ENCODE measurements around the gene SCYL2.

The SCYL2 gene

GRCh38 chr12:100360450-100360849 is 93.5 kb downstream of the SCYL2 start:
- Histone ChIP-seq H3K4me2 (no peak overlapping the region), H3K36me3 (ENCODE audit: insufficient read depth) (no peaks in the 10 kb centered on the region), H3K4me1 (ENCODE audit: low read depth, poor library complexity, severe bottlenecking) (no peaks in the 10 kb centered on the region), H3K27ac (no peak overlapping the region), H3K79me2 (ENCODE audit: insufficient read depth, low read depth) (no peaks in the 10 kb centered on the region), H3K4me3 (IDR thresholded peaks at IDR 0.05; ENCODE audit: insufficient read depth, low read depth, low read length) (no peak overlapping the region), H2AFZ (ENCODE audit: low read depth) (no peak overlapping the region), H4K20me1 (ENCODE audit: insufficient read depth) (no peaks in the 10 kb centered on the region), H3K9ac (no peak overlapping the region), H3K27me3 (ENCODE audit: insufficient read depth, low read depth) (no peaks in the 10 kb centered on the region)
- TF ChIP-seq, protein P1, sequence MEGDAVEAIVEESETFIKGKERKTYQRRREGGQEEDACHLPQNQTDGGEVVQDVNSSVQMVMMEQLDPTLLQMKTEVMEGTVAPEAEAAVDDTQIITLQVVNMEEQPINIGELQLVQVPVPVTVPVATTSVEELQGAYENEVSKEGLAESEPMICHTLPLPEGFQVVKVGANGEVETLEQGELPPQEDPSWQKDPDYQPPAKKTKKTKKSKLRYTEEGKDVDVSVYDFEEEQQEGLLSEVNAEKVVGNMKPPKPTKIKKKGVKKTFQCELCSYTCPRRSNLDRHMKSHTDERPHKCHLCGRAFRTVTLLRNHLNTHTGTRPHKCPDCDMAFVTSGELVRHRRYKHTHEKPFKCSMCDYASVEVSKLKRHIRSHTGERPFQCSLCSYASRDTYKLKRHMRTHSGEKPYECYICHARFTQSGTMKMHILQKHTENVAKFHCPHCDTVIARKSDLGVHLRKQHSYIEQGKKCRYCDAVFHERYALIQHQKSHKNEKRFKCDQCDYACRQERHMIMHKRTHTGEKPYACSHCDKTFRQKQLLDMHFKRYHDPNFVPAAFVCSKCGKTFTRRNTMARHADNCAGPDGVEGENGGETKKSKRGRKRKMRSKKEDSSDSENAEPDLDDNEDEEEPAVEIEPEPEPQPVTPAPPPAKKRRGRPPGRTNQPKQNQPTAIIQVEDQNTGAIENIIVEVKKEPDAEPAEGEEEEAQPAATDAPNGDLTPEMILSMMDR (conservative IDR thresholded peaks at IDR 0.05; ENCODE audit: low read depth, low read length), result no peak

DNA sequence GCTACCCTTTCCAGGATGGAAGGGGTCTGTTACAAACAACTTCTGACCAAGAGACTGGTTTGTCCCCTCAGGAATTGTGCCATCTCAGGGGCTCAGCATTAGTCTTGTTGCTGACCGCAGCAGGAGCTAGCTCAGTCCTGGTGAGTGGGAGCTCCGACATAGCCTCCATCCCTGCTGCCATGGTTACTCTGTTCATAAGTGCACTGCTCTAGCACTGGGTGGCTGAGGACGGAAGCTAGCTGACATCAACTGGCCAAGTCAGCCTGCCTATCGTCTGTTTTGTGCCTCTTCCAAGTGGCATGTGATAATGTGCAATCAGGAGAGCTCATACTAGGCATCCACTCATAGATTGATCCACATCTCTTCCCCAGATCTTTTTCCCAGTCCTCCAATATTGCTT is 97.3 kb downstream of the SCYL2 start:
- Histone ChIP-seq H2AFZ (ENCODE audit: low read depth) (no peak overlapping the region), H3K9ac (no peak overlapping the region), H3K79me2 (ENCODE audit: insufficient read depth, low read depth) (no peaks in the 10 kb centered on the region), H4K20me1 (ENCODE audit: insufficient read depth) (no peaks in the 10 kb centered on the region), H3K4me2 (no peak overlapping the region), H3K4me3 (IDR thresholded peaks at IDR 0.05; ENCODE audit: insufficient read depth, low read depth, low read length) (no peak overlapping the region), H3K27ac (no peak overlapping the region), H3K27me3 (ENCODE audit: insufficient read depth, low read depth) (no peaks in the 10 kb centered on the region), H3K36me3 (ENCODE audit: insufficient read depth) (no peaks in the 10 kb centered on the region), H3K4me1 (ENCODE audit: low read depth, poor library complexity, severe bottlenecking) (no peaks in the 10 kb centered on the region)
- TF ChIP-seq, protein P1 (conservative IDR thresholded peaks at IDR 0.05; ENCODE audit: low read depth, low read length), result no peak

- Histone ChIP-seq H3K4me3 (IDR thresholded peaks at IDR 0.05; ENCODE audit: insufficient read depth, low read depth, low read length) (no peak overlapping the region), H4K20me1 (ENCODE audit: insufficient read depth) (no peaks in the 10 kb centered on the region), H3K79me2 (ENCODE audit: insufficient read depth, low read depth) (no peaks in the 10 kb centered on the region), H3K4me2 (no peak overlapping the region), H3K4me1 (ENCODE audit: low read depth, poor library complexity, severe bottlenecking) (no peaks in the 10 kb centered on the region), H3K27ac (no peak overlapping the region), H3K36me3 (ENCODE audit: insufficient read depth) (no peaks in the 10 kb centered on the region), H2AFZ (ENCODE audit: low read depth) (no peak overlapping the region), H3K9ac (no peak overlapping the region), H3K27me3 (ENCODE audit: insufficient read depth, low read depth) (no peaks in the 10 kb centered on the region)
- TF ChIP-seq, protein P1 (conservative IDR thresholded peaks at IDR 0.05; ENCODE audit: low read depth, low read length), result no peak
These were observed 98.4 kb downstream of the SCYL2 start for GRCh38 chr12:100365411-100365810.

GRCh38 chr12:100368066-100368465 is 101.1 kb downstream of the SCYL2 start:
- Histone ChIP-seq H3K4me3 (IDR thresholded peaks at IDR 0.05; ENCODE audit: insufficient read depth, low read depth, low read length) (no peak overlapping the region), H3K36me3 (ENCODE audit: insufficient read depth) (no peaks in the 10 kb centered on the region), H3K27me3 (ENCODE audit: insufficient read depth, low read depth) (no peaks in the 10 kb centered on the region), H3K4me2 (no peak overlapping the region), H3K79me2 (ENCODE audit: insufficient read depth, low read depth) (no peaks in the 10 kb centered on the region), H2AFZ (ENCODE audit: low read depth) (no peak overlapping the region), H4K20me1 (ENCODE audit: insufficient read depth) (no peaks in the 10 kb centered on the region), H3K4me1 (ENCODE audit: low read depth, poor library complexity, severe bottlenecking) (no peaks in the 10 kb centered on the region), H3K9ac (no peak overlapping the region), H3K27ac (no peak overlapping the region)
- TF ChIP-seq, protein P1 (conservative IDR thresholded peaks at IDR 0.05; ENCODE audit: low read depth, low read length), result no peak

Data from KMS-11 (cell line).